GM23248 (cell line): ENCODE measurements around the gene CLEC4A. TPM values are rescaled to one million over a fixed set of nuclear protein-coding genes. Genes with fewer than 3 reads are reported as not detected.
A peak's percentile ranks its signal among the peaks of the same experiment; 100 is the strongest.
"Not testable (repeated sequence)": the region's sequence is repeated elsewhere in the genome, so short reads cannot be mapped to it uniquely, and the experiment has no call there.

ENCODE experiments used
- DNase-seq: peaks from one replicate; pipeline ENCODE4 v3.0.0-alpha.2; 2015
- H2AFZ ChIP-seq: fragments of 200-600 bp; sonication (generic); 2 replicates; pipeline ENCODE4 v1.6.1; 2016; ENCODE audit warnings: antibody characterized with exemption
- H3F3A ChIP-seq: fragments of 200-600 bp; sonication (generic); 2 replicates; pipeline ENCODE4 v1.6.1; 2016; ENCODE audit warnings: mild to moderate bottlenecking, antibody characterized with exemption, mixed run types; ENCODE audit not compliant: insufficient read depth
- H3K27ac ChIP-seq: fragments of 200-600 bp; sonication (generic); 2 replicates; pipeline ENCODE4 v1.5.1; 2016; ENCODE audit warnings: mild to moderate bottlenecking
- H3K27me3 ChIP-seq: fragments of 200-600 bp; sonication (generic); replicated peaks from 2 replicates; pipeline ENCODE4 v1.6.1; 2016; ENCODE audit warnings: mild to moderate bottlenecking; ENCODE audit not compliant: insufficient read depth
- H3K36me3 ChIP-seq: fragments of 200-600 bp; sonication (generic); 2 replicates; pipeline ENCODE4 v1.6.1; 2016; ENCODE audit warnings: low read depth, mild to moderate bottlenecking
- H3K4me1 ChIP-seq: fragments of 200-600 bp; sonication (generic); 2 replicates; pipeline ENCODE4 v1.6.1; 2016; ENCODE audit warnings: mild to moderate bottlenecking; ENCODE audit not compliant: insufficient read depth
- H3K4me2 ChIP-seq: fragments of 200-600 bp; sonication (generic); one replicate; pipeline ENCODE4 v1.6.1; 2016; ENCODE audit warnings: mild to moderate bottlenecking; ENCODE audit not compliant: unreplicated experiment
- H3K4me3 ChIP-seq: fragments of 200-600 bp; sonication (generic); 2 replicates; pipeline ENCODE4 v1.5.1; 2016; ENCODE audit warnings: mild to moderate bottlenecking
- H3K79me2 ChIP-seq: fragments of 200-600 bp; sonication (generic); 2 replicates; pipeline ENCODE4 v1.6.1; 2016; ENCODE audit warnings: mild to moderate bottlenecking; ENCODE audit not compliant: insufficient read depth
- H3K9ac ChIP-seq: fragments of 200-600 bp; sonication (generic); 2 replicates; pipeline ENCODE4 v1.6.1; 2016; ENCODE audit warnings: mild to moderate bottlenecking
- H3K9me2 ChIP-seq: fragments of 200-600 bp; sonication (generic); 2 replicates; pipeline ENCODE4 v1.6.1; 2016; ENCODE audit warnings: mixed run types, mild to moderate bottlenecking, moderate library complexity; ENCODE audit not compliant: insufficient read depth
- H3K9me3 ChIP-seq: fragments of 200-600 bp; sonication (generic); one replicate; pipeline ENCODE4 v1.6.1; 2017; ENCODE audit warnings: low read depth
- H4K20me1 ChIP-seq: fragments of 200-600 bp; sonication (generic); 2 replicates; pipeline ENCODE4 v1.6.0; 2016; ENCODE audit not compliant: insufficient read depth
- EZH2 ChIP-seq: fragments of 200-600 bp; sonication (generic); IDR thresholded peaks from 2 replicates; pipeline ENCODE4 v1.6.1; 2018; ENCODE audit warnings: antibody characterized with exemption, mild to moderate bottlenecking; ENCODE audit not compliant: insufficient read depth, poor library complexity, severe bottlenecking
- EZH2phosphoT487 ChIP-seq: fragments of 200-600 bp; sonication (generic); IDR thresholded peaks from 2 replicates; pipeline ENCODE4 v1.6.1; 2018; ENCODE audit warnings: antibody characterized with exemption, moderate library complexity, mild to moderate bottlenecking, low read depth; ENCODE audit not compliant: insufficient read depth
- WGBS, 2 experiments: methylation state at CpG; one replicate each; pipeline ENCODE4 v1.1.6; 2015 to 2017; ENCODE audit warnings: low lambda C conversion rate in 2 of 2, low coverage in 1 of 2; ENCODE audit errors: missing lambda C conversion rate in 2 of 2; 5-methylcytosine and 5-hydroxymethylcytosine counted together
- in situ Hi-C: fragments of 300-500 bp; cut with MboI; formaldehyde crosslinking; loops from 2 replicates; pipeline ENCODE4 v1.15.0; 2020
- polyA plus RNA-seq: library from polyadenylated mRNA; unstranded; fragments of >200 nt; fragmentation: Nextera tagmentation; extraction: Ambion mirVana; gene quantifications from 2 replicates; pipeline ENCODE4 v1.2.1, GENCODE V29; 2016
- total RNA-seq: library from RNA; depleted of rRNA; stranded (reverse); fragments of >200 nt; shearing (Covaris generic); gene quantifications from 2 replicates; pipeline ENCODE4 v1.2.3, GENCODE V29; 2014

CLEC4A gene
- total and polyA plus RNA-seq, 2 experiments from 2014 or later = 1.0 TPM; not detected in 1

GRCh38 chr12:8156416-8156815, 33.0 kb downstream of the CLEC4A start:
- Histone ChIP-seq H3K27ac (peak overlapping the region; percentile 44), H3K79me2 (no peaks in the 10 kb centered on the region), H3K9me3 (no peaks in the 10 kb centered on the region), H3F3A (peaks cover 17% of the 10 kb centered on the region), H3K4me3 (no peak overlapping the region), H3K4me2 (peak overlapping the region; percentile 21), H4K20me1 (no peaks in the 10 kb centered on the region), H3K4me1 (peaks cover 16% of the 10 kb centered on the region), H3K27me3 (no peaks in the 10 kb centered on the region), H3K9ac (no peak overlapping the region), H3K36me3 (no peaks in the 10 kb centered on the region), H3K9me2 (no peaks in the 10 kb centered on the region; the same call in 1 of the 2 replicates), H2AFZ (peak overlapping the region; percentile 19)
- TF ChIP-seq EZH2 = no peak
- no peak for TF ChIP-seq EZH2phosphoT487
- in situ Hi-C loops = no loop called here
- 95 to 97% methylated on average over 2 of the region's 2 CpGs for WGBS, 2 experiments
- peak; percentile 14 for DNase-seq

GRCh38 chr12:8156845-8157244, 33.4 kb downstream of the CLEC4A start, which contains the start of gene ZNF705A:
TSS of gene ZNF705A (plus strand) at chr12:8157015. CDS start at chr12:8172626, 15,611 bp downstream.
- no peaks in the 10 kb centered on the region for H3K27me3 ChIP-seq
- peak within 1 kb of the TSS; percentile 21 for H3K4me2 ChIP-seq
- peak within 1 kb of the TSS; percentile 44 for H3K27ac ChIP-seq
- H3K79me2 ChIP-seq = no peaks in the 10 kb centered on the region
- peaks cover 16% of the 10 kb centered on the region for H3K4me1 ChIP-seq
- H2AFZ ChIP-seq = peak within 1 kb of the TSS; percentile 19
- H4K20me1 ChIP-seq = no peaks in the 10 kb centered on the region
- peak; percentile 51 for DNase-seq
- H3K9me2 ChIP-seq = no peaks in the 10 kb centered on the region; the same call in 1 of the 2 replicates
- WGBS, 2 experiments = 61 to 62% methylated on average over 3 of the region's 3 CpGs
- no peak within 1 kb of the TSS for H3K9ac ChIP-seq
- peaks cover 17% of the 10 kb centered on the region for H3F3A ChIP-seq
- H3K4me3 ChIP-seq = no peak within 1 kb of the TSS
- TF ChIP-seq EZH2 (no peak), EZH2phosphoT487 (no peak)
- in situ Hi-C loops = no loop called here
- H3K36me3 ChIP-seq = no peaks in the 10 kb centered on the region
- H3K9me3 ChIP-seq = no peaks in the 10 kb centered on the region

- no peak for DNase-seq
- H3K36me3 ChIP-seq = no peaks in the 10 kb centered on the region
- no peak overlapping the region for H3K4me3 ChIP-seq
- H4K20me1 ChIP-seq = no peaks in the 10 kb centered on the region
- H3K9me2 ChIP-seq = no peaks in the 10 kb centered on the region; the same call in 1 of the 2 replicates
- TF ChIP-seq EZH2phosphoT487 = no peak
- no peak for TF ChIP-seq EZH2
- H3K9me3 ChIP-seq = no peaks in the 10 kb centered on the region
- no peak overlapping the region for H3K9ac ChIP-seq
- peaks cover 16% of the 10 kb centered on the region for H3K4me1 ChIP-seq
- in situ Hi-C loops = no loop called here
- H3K79me2 ChIP-seq = no peaks in the 10 kb centered on the region
- H2AFZ ChIP-seq = peak overlapping the region; percentile 19
- H3K4me2 ChIP-seq = peak overlapping the region; percentile 21
- peaks cover 17% of the 10 kb centered on the region for H3F3A ChIP-seq
- H3K27me3 ChIP-seq = no peaks in the 10 kb centered on the region
- H3K27ac ChIP-seq = peak overlapping the region; percentile 44
Observed at GRCh38 chr12:8157484-8158198, 34.2 kb downstream of the CLEC4A start.

- DNase-seq, H3K27ac ChIP-seq, in situ Hi-C loops, H3K79me2 ChIP-seq, H3K27me3 ChIP-seq, H2AFZ ChIP-seq, H3K4me3 ChIP-seq, H4K20me1 ChIP-seq, H3F3A ChIP-seq, H3K9ac ChIP-seq, H3K4me1 ChIP-seq, H3K4me2 ChIP-seq, H3K9me3 ChIP-seq, H3K9me2 ChIP-seq, H3K36me3 ChIP-seq: not testable (repeated sequence)
- WGBS, 2 experiments = 62 to 76% methylated on average over 2 of the region's 2 CpGs
Observed at GRCh38 chr12:8172911-8173310, 49.5 kb downstream of the CLEC4A start.

GRCh38 chr12:8179989-8180585, 56.7 kb downstream of the CLEC4A start:
- DNase-seq = peak; percentile 74
- H3K27ac ChIP-seq = peak overlapping the region; percentile 39

GRCh38 chr12:8181271-8181670, 57.9 kb downstream of the CLEC4A start:
- H3K79me2 ChIP-seq, H3K27me3 ChIP-seq, H4K20me1 ChIP-seq, H3K27ac ChIP-seq, H3K4me1 ChIP-seq, H3K36me3 ChIP-seq, H3K9me3 ChIP-seq, H3F3A ChIP-seq, in situ Hi-C loops, H3K9me2 ChIP-seq: not testable (repeated sequence)
- H3K9ac ChIP-seq = peak overlapping the region; percentile 80
- peak overlapping the region; percentile 53 for H3K4me2 ChIP-seq
- H2AFZ ChIP-seq = peak overlapping the region; percentile 56
- DNase-seq = peak; percentile 15
- peak overlapping the region; percentile 72 for H3K4me3 ChIP-seq

More at GRCh38 chr12:8179989-8180585, 56.7 kb downstream of the CLEC4A start:
- Histone ChIP-seq H3K4me3 (peak overlapping the region; percentile 72), H2AFZ (peak overlapping the region; percentile 68), H3K9ac (peak overlapping the region; percentile 80), H3K4me2 (peak overlapping the region; percentile 58)
- 0% methylated on average over 14 to 29 of the region's 43 CpGs for WGBS, 2 experiments
- H3F3A ChIP-seq, H3K4me1 ChIP-seq, H3K9me2 ChIP-seq, H3K36me3 ChIP-seq, H3K9me3 ChIP-seq, H4K20me1 ChIP-seq, H3K27me3 ChIP-seq, in situ Hi-C loops, H3K79me2 ChIP-seq: not testable (repeated sequence)

GRCh38 chr12:8182923-8183322, 59.5 kb downstream of the CLEC4A start:
- H3K79me2 ChIP-seq, H2AFZ ChIP-seq, H3K27ac ChIP-seq, H3K9me3 ChIP-seq, H3K4me1 ChIP-seq, H3K9me2 ChIP-seq, DNase-seq, H3K36me3 ChIP-seq, H3F3A ChIP-seq, in situ Hi-C loops, H3K4me3 ChIP-seq, H4K20me1 ChIP-seq, H3K27me3 ChIP-seq, H3K4me2 ChIP-seq, H3K9ac ChIP-seq: not testable (repeated sequence)
- 94 to 98% methylated on average over 7 of the region's 7 CpGs for WGBS, 2 experiments
